H1 (cell line): Measurements from ENCODE around the gene ZNF496. TPM values are rescaled to one million over a fixed set of nuclear protein-coding genes. Genes with fewer than 3 reads are reported as not detected.

Experiments used
- CHD2 ChIP-seq: IDR thresholded peaks from 2 replicates; pipeline ENCODE4 v1.6.1; 2012; ENCODE audit warnings: low read length, improper control_type of control experiment
- HDAC2 ChIP-seq, 2 experiments: fragments of 300-600 bp in 1 of 2; sonication (generic) in 1 of 2; IDR thresholded peaks; 2 replicates each; pipeline ENCODE4 v1.6.1; 2011 to 2012; ENCODE audit warnings: low read depth in 2 of 2, low read length in 2 of 2, mild to moderate bottlenecking in 2 of 2, moderate library complexity in 2 of 2, borderline replicate concordance in 1 of 2, inconsistent platforms in 1 of 2
- KDM5A ChIP-seq: fragments of 200-600 bp; IDR thresholded peaks from 2 replicates; pipeline ENCODE4 v1.7.1; 2012; ENCODE audit warnings: mild to moderate bottlenecking, low read length, inconsistent platforms, mixed read lengths
- SUZ12 ChIP-seq: fragments of 200-600 bp; sonication (generic); IDR thresholded peaks from 2 replicates; pipeline ENCODE4 v1.6.1; 2012; ENCODE audit warnings: mild to moderate bottlenecking, inconsistent platforms, low read length, moderate library complexity, mixed read lengths
- TEAD4 ChIP-seq: IDR thresholded peaks from 2 replicates; pipeline ENCODE4 v1.6.1; 2012; ENCODE audit warnings: low read depth, low read length, inconsistent platforms, mixed read lengths
- ZNF274 ChIP-seq: IDR thresholded peaks from 2 replicates; pipeline ENCODE4 v1.7.0; 2012; ENCODE audit warnings: low read length, borderline replicate concordance; ENCODE audit errors: extremely low read depth
- polyA plus RNA-seq, 7 experiments: library from polyadenylated mRNA; depleted of rRNA in 3 of 7; stranded (reverse) in 5 of 7; unstranded in 2 of 7; fragments of >200 nt in 5 of 7; fragments of 200-250 nt in 2 of 7; gene quantifications; 1 replicate in 5 of 7; 2 replicates in 1 of 7; 4 replicates in 1 of 7; pipeline versions ENCODE4 v1.2.1 to v1.2.3, GENCODE V29; 2011 to 2013; ENCODE audit warnings: missing spikeins in 2 of 7, mixed read lengths in 2 of 7
- total RNA-seq: library from RNA; stranded (reverse); fragmentation: NEBNext Ultra II Directional; extraction: Animal tissue kit (Norgen Biotek cat#: 25700); gene quantifications from 2 replicates; pipeline ENCODE4 v1.2.1, GENCODE V29; 2021
- TF ChIP-seq, protein P1 (sequence below): fragments of 300-600 bp; sonication (generic); IDR thresholded peaks from 2 replicates; pipeline ENCODE4 v1.7.1; 2012; ENCODE audit warnings: low read length, moderate library complexity, mild to moderate bottlenecking, inconsistent platforms; ENCODE audit not compliant: insufficient replicate concordance

ZNF496 gene
- total and polyA plus RNA-seq, 2 of the 8 experiments (the other 6 are each of a cell fraction or from before 2014, with no cell fraction given), result 27.9 to 71.4 TPM

GRCh38 chr1:247269133-247269532, 62.5 kb downstream of the ZNF496 start (continued):
- TF ChIP-seq, protein P1, sequence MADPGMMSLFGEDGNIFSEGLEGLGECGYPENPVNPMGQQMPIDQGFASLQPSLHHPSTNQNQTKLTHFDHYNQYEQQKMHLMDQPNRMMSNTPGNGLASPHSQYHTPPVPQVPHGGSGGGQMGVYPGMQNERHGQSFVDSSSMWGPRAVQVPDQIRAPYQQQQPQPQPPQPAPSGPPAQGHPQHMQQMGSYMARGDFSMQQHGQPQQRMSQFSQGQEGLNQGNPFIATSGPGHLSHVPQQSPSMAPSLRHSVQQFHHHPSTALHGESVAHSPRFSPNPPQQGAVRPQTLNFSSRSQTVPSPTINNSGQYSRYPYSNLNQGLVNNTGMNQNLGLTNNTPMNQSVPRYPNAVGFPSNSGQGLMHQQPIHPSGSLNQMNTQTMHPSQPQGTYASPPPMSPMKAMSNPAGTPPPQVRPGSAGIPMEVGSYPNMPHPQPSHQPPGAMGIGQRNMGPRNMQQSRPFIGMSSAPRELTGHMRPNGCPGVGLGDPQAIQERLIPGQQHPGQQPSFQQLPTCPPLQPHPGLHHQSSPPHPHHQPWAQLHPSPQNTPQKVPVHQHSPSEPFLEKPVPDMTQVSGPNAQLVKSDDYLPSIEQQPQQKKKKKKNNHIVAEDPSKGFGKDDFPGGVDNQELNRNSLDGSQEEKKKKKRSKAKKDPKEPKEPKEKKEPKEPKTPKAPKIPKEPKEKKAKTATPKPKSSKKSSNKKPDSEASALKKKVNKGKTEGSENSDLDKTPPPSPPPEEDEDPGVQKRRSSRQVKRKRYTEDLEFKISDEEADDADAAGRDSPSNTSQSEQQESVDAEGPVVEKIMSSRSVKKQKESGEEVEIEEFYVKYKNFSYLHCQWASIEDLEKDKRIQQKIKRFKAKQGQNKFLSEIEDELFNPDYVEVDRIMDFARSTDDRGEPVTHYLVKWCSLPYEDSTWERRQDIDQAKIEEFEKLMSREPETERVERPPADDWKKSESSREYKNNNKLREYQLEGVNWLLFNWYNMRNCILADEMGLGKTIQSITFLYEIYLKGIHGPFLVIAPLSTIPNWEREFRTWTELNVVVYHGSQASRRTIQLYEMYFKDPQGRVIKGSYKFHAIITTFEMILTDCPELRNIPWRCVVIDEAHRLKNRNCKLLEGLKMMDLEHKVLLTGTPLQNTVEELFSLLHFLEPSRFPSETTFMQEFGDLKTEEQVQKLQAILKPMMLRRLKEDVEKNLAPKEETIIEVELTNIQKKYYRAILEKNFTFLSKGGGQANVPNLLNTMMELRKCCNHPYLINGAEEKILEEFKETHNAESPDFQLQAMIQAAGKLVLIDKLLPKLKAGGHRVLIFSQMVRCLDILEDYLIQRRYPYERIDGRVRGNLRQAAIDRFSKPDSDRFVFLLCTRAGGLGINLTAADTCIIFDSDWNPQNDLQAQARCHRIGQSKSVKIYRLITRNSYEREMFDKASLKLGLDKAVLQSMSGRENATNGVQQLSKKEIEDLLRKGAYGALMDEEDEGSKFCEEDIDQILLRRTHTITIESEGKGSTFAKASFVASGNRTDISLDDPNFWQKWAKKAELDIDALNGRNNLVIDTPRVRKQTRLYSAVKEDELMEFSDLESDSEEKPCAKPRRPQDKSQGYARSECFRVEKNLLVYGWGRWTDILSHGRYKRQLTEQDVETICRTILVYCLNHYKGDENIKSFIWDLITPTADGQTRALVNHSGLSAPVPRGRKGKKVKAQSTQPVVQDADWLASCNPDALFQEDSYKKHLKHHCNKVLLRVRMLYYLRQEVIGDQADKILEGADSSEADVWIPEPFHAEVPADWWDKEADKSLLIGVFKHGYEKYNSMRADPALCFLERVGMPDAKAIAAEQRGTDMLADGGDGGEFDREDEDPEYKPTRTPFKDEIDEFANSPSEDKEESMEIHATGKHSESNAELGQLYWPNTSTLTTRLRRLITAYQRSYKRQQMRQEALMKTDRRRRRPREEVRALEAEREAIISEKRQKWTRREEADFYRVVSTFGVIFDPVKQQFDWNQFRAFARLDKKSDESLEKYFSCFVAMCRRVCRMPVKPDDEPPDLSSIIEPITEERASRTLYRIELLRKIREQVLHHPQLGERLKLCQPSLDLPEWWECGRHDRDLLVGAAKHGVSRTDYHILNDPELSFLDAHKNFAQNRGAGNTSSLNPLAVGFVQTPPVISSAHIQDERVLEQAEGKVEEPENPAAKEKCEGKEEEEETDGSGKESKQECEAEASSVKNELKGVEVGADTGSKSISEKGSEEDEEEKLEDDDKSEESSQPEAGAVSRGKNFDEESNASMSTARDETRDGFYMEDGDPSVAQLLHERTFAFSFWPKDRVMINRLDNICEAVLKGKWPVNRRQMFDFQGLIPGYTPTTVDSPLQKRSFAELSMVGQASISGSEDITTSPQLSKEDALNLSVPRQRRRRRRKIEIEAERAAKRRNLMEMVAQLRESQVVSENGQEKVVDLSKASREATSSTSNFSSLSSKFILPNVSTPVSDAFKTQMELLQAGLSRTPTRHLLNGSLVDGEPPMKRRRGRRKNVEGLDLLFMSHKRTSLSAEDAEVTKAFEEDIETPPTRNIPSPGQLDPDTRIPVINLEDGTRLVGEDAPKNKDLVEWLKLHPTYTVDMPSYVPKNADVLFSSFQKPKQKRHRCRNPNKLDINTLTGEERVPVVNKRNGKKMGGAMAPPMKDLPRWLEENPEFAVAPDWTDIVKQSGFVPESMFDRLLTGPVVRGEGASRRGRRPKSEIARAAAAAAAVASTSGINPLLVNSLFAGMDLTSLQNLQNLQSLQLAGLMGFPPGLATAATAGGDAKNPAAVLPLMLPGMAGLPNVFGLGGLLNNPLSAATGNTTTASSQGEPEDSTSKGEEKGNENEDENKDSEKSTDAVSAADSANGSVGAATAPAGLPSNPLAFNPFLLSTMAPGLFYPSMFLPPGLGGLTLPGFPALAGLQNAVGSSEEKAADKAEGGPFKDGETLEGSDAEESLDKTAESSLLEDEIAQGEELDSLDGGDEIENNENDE, result no peak
- no peak for TF ChIP-seq CHD2
- no peak for TF ChIP-seq KDM5A
- no peak for TF ChIP-seq ZNF274
- TF ChIP-seq TEAD4, result no peak
- TF ChIP-seq HDAC2 (IDR thresholded peaks at IDR 0.05; ENCODE audit: borderline replicate concordance in 1 of 2, low read depth in 2 of 2, low read length in 2 of 2), result no peak
- no peak for TF ChIP-seq SUZ12
